Endothelial cell of umbilical vein (primary cell): Measurements from ENCODE around the gene ADGRG4. TPM values are rescaled to one million over a fixed set of nuclear protein-coding genes. Genes with fewer than 3 reads are reported as not detected.

Source experiments
- BruUV-seq: library from RNA; stranded (reverse); fragments of 400-500 nt; replicated peaks from 2 replicates; lab custom pipeline; 2021; lab: Mats Ljungman, UMichigan
- CTCF ChIA-PET: fragments of 300-600, 350-600 bp; sonication (Branson Sonifier 250); formaldehyde crosslinking; loops from one replicate; lab custom pipeline; 2021; ENCODE audit warnings: antibody characterized with exemption, inconsistent platforms; lab: Charles Lee
- POLR2A ChIA-PET: fragments of 300-600, 350-600 bp; sonication (Branson Sonifier 250); formaldehyde crosslinking; loops from one replicate; lab custom pipeline; 2021; ENCODE audit warnings: antibody characterized with exemption, inconsistent platforms; lab: Charles Lee
- DNase-seq: peaks from one replicate; pipeline ENCODE4 v3.0.0-alpha.2; 2011; ENCODE audit warnings: low read depth, low spot score
- FAIRE-seq: peaks from 2 replicates; lab custom pipeline; 2011; peaks lifted over from hg19 to GRCh38; lab: Jason Lieb, UNC
- H2AFZ ChIP-seq: 2 replicates; pipeline ENCODE4 v1.6.0; 2012; ENCODE audit warnings: low read depth, low read length, control low read depth, inconsistent platforms
- H3K27ac ChIP-seq: 2 replicates; pipeline ENCODE4 v1.5.1; 2011; ENCODE audit warnings: low read depth, mild to moderate bottlenecking, control low read depth, low read length, moderate library complexity; ENCODE audit not compliant: insufficient read depth
- H3K27me3 ChIP-seq, 2 experiments: 2 replicates each; pipeline versions ENCODE4 v1.6.0 to v1.6.1; 2011; ENCODE audit warnings: low read length in 2 of 2, mixed read lengths in 1 of 2; ENCODE audit not compliant: control insufficient read depth in 2 of 2, insufficient read depth in 2 of 2
- H3K36me3 ChIP-seq, 2 experiments: 2 replicates in 1 of 2; 3 replicates in 1 of 2; pipeline ENCODE4 v1.5.1; 2011; ENCODE audit warnings: low read length in 2 of 2, mild to moderate bottlenecking in 1 of 2, moderate library complexity in 1 of 2; ENCODE audit not compliant: control insufficient read depth in 2 of 2, insufficient read depth in 2 of 2; ENCODE audit errors: extremely low read depth in 1 of 2
- H3K4me1 ChIP-seq: 3 replicates; pipeline ENCODE4 v1.5.1; 2011; ENCODE audit warnings: mild to moderate bottlenecking, low read length; ENCODE audit not compliant: control insufficient read depth, insufficient read depth; ENCODE audit errors: extremely low read depth
- H3K4me2 ChIP-seq: 2 replicates; pipeline ENCODE4 v1.6.1; 2011; ENCODE audit warnings: low read length, control low read depth, mixed read lengths; ENCODE audit not compliant: insufficient read depth
- H3K4me3 ChIP-seq, 3 experiments: fragments of 200-600 bp in 1 of 3; sonication (generic), shearing (Covaris generic) in 1 of 3; replicated peaks in 1 of 3; 2 replicates each; pipeline ENCODE4 v1.5.1; 2011 to 2016; ENCODE audit warnings: control low read depth in 3 of 3, low read length in 3 of 3, mild to moderate bottlenecking in 2 of 3, inconsistent platforms in 1 of 3, low read depth in 1 of 3, moderate library complexity in 1 of 3; ENCODE audit not compliant: insufficient read depth in 1 of 3
- H3K79me2 ChIP-seq: 2 replicates; pipeline ENCODE4 v1.6.0; 2012; ENCODE audit warnings: low read length, inconsistent platforms; ENCODE audit not compliant: control insufficient read depth, insufficient read depth
- H3K9ac ChIP-seq: replicated peaks from 2 replicates; pipeline ENCODE3; 2011; ENCODE audit warnings: low read length, control low read depth; ENCODE audit not compliant: insufficient read depth; ENCODE audit errors: extremely low read depth
- H3K9me1 ChIP-seq: replicated peaks from 3 replicates; pipeline ENCODE4 v1.6.0; 2011; ENCODE audit warnings: mild to moderate bottlenecking, low read length; ENCODE audit not compliant: control insufficient read depth, insufficient read depth; ENCODE audit errors: extremely low read depth
- H3K9me3 ChIP-seq: replicated peaks from 2 replicates; pipeline ENCODE4 v1.5.1; 2012; ENCODE audit warnings: low read length, inconsistent platforms; ENCODE audit not compliant: control insufficient read depth, insufficient read depth
- H4K20me1 ChIP-seq: replicated peaks from 2 replicates; pipeline ENCODE3; 2011; ENCODE audit warnings: mild to moderate bottlenecking, low read length; ENCODE audit not compliant: control insufficient read depth, insufficient read depth; ENCODE audit errors: extremely low read depth
- CTCF ChIP-seq, 2 donors: IDR thresholded peaks; 1 replicate in 1 of 2; 2 replicates in 1 of 2; pipeline ENCODE4 v1.5.1; 2011; ENCODE audit warnings: low read length in 2 of 2, mild to moderate bottlenecking in 2 of 2, moderate library complexity in 2 of 2, control low read depth in 1 of 2, inconsistent platforms in 1 of 2, low read depth in 1 of 2; ENCODE audit not compliant: insufficient read depth in 1 of 2; ENCODE audit errors: extremely low read depth in 1 of 2
- EZH2 ChIP-seq: IDR thresholded peaks from 2 replicates; pipeline ENCODE4 v1.6.1; 2012; ENCODE audit warnings: borderline replicate concordance, low read depth, mild to moderate bottlenecking, moderate library complexity, low read length, inconsistent platforms; ENCODE audit not compliant: severe bottlenecking
- FOS ChIP-seq: IDR thresholded peaks from 2 replicates; pipeline ENCODE4 v1.6.1; 2011; ENCODE audit warnings: mild to moderate bottlenecking, low read length, moderate library complexity, borderline replicate concordance; ENCODE audit not compliant: insufficient read depth
- GATA2 ChIP-seq: IDR thresholded peaks from 2 replicates; pipeline ENCODE4 v1.7.0; 2011; ENCODE audit warnings: low read depth, mild to moderate bottlenecking, moderate library complexity, mixed read lengths, low read length; ENCODE audit not compliant: insufficient read length, insufficient read depth
- JUN ChIP-seq: IDR thresholded peaks from 2 replicates; pipeline ENCODE4 v1.6.1; 2011; ENCODE audit warnings: borderline replicate concordance, low read depth; ENCODE audit not compliant: insufficient read length, insufficient read depth
- dilution Hi-C: fragments of 300-500 bp; cut with MboI; formaldehyde crosslinking; loops from one replicate; pipeline ENCODE4 v1.15.0; 2019; ENCODE audit warnings: low sequenced_read_pairs; ENCODE audit not compliant: extremely low pct_ligation_motif_present
- intact Hi-C: fragments of 100-400 bp; cut with micrococcal nuclease; formaldehyde crosslinking; loops from one replicate; pipeline ENCODE4 v1.10.0; 2022
- polyA plus RNA-seq, 4 experiments: library from polyadenylated mRNA; depleted of rRNA in 3 of 4; stranded (reverse) in 3 of 4; unstranded in 1 of 4; fragments of >200 nt; gene quantifications; 2 replicates each; pipeline versions ENCODE4 v1.2.1 to v1.2.3, GENCODE V29; 2011 to 2012; ENCODE audit warnings: missing spikeins in 1 of 4
- total RNA-seq: library from RNA; stranded (reverse); gene quantifications from 2 replicates; pipeline ENCODE4 v1.2.3, GENCODE V29; 2021

Gene ADGRG4
- total and polyA plus RNA-seq, 2 donors (not counting 3 experiments of a cell fraction or from before 2014, with no cell fraction given), result 0.04 to 0.08 TPM

- Histone ChIP-seq H3K4me3 (no peak overlapping the region), H3K79me2 (no peaks in the 10 kb centered on the region), H3K9me3 (no peaks in the 10 kb centered on the region), H3K36me3 (no peaks in the 10 kb centered on the region), H4K20me1 (no peaks in the 10 kb centered on the region), H3K9ac (no peak overlapping the region), H3K27ac (peak overlapping the region; percentile 20), H2AFZ (no peak overlapping the region), H3K27me3 (no peaks in the 10 kb centered on the region), H3K4me2 (no peak overlapping the region), H3K4me1 (peaks cover 21% of the 10 kb centered on the region), H3K9me1 (no peaks in the 10 kb centered on the region)
- DNase-seq (peak; percentile 43), FAIRE-seq (peak; percentile 72)
- no TSS peak for BruUV-seq
- POLR2A ChIA-PET, result no interaction called here
- dilution Hi-C loops (no loop called here), intact Hi-C loops (loop anchor here (2.0 to 10.0 kb wide), 4 partner anchors 49 to 745 kb away; partner anchors contain the start of genes FHL1, HTATSF1 and INTS6L)
- CTCF ChIA-PET, result interaction anchor here (1.5 to 3.1 kb wide), 9 partner anchors 9 to 242 kb away, joined by 4 to 28 read pairs (median 10); partner anchors contain the start of gene MAP7D3
- no peak for TF ChIP-seq GATA2
- TF ChIP-seq CTCF (IDR thresholded peaks at IDR 0.05; ENCODE audit: extremely low read depth in 1 of 2, insufficient read depth in 1 of 2, low read depth in 1 of 2, low read length in 2 of 2), result no peak
- TF ChIP-seq FOS, result no peak
- no peak for TF ChIP-seq EZH2
- no peak for TF ChIP-seq JUN
These were observed 30.8 kb upstream of the ADGRG4 start for GRCh38 chrX:136269921-136270320.
